Esophagus squamous epithelium (tissue), 4 donors: ENCODE data around the gene TMCC3.

Experiments used
- POLR2A ChIP-seq, 4 donors: fragments of 450-650 bp; IDR thresholded peaks; one replicate each; pipeline ENCODE4 v1.6.1; 2017; ENCODE audit warnings: antibody characterized with exemption in 4 of 4, mild to moderate bottlenecking in 4 of 4, moderate library complexity in 3 of 4
- TF ChIP-seq, protein P1 (sequence below), 6 experiments: fragments of 450-650 bp in 4 of 6; fragments of 200-600 bp in 2 of 6; sonication (generic) in 2 of 6; IDR thresholded peaks; one replicate each; pipeline ENCODE4 v1.5.1; 2016 to 2019; ENCODE audit warnings: antibody characterized with exemption in 6 of 6, mild to moderate bottlenecking in 4 of 6, moderate library complexity in 4 of 6

DNA sequence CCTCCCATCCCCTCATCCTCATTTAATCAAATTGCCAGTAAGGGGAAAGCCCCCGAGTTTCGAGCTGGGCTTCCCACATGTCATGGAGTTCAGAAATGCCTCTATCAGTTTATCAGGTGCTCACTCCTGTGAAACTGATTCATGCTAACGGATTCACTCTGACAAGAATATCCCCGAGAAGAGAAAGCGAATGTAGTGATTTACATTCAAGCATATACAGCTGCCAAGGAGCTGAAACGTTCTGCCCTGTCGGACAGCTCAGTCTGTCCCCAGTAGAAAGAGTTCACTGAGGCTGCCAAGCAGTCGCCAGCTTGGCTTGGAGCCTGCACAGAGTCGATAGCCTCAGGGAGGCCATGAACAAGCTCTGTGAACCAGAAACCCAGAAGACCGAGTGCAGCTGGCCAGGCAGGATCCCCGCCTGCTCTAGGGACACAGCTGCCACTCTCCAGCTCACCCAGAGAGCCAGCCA, 88.4 kb downstream of the TMCC3 start:
- TF ChIP-seq, protein P1, sequence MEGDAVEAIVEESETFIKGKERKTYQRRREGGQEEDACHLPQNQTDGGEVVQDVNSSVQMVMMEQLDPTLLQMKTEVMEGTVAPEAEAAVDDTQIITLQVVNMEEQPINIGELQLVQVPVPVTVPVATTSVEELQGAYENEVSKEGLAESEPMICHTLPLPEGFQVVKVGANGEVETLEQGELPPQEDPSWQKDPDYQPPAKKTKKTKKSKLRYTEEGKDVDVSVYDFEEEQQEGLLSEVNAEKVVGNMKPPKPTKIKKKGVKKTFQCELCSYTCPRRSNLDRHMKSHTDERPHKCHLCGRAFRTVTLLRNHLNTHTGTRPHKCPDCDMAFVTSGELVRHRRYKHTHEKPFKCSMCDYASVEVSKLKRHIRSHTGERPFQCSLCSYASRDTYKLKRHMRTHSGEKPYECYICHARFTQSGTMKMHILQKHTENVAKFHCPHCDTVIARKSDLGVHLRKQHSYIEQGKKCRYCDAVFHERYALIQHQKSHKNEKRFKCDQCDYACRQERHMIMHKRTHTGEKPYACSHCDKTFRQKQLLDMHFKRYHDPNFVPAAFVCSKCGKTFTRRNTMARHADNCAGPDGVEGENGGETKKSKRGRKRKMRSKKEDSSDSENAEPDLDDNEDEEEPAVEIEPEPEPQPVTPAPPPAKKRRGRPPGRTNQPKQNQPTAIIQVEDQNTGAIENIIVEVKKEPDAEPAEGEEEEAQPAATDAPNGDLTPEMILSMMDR (IDR thresholded peaks at IDR 0.05), result no peak
- no peak for TF ChIP-seq POLR2A (IDR thresholded peaks at IDR 0.05)
